Peyer's patch (tissue), 4 donors: Measurements from ENCODE around the gene CAMSAP3.

Experiments used
- CTCF ChIP-seq, 6 experiments: fragments of 450-650 bp in 4 of 6; fragments of 200-600 bp in 2 of 6; sonication (generic) in 1 of 6; IDR thresholded peaks; one replicate each; pipeline ENCODE4 v1.5.1; 2017 to 2019; ENCODE audit warnings: antibody characterized with exemption in 6 of 6, mild to moderate bottlenecking in 3 of 6, moderate library complexity in 1 of 6
- POLR2A ChIP-seq, 2 donors: fragments of 450-650 bp; IDR thresholded peaks; one replicate each; pipeline ENCODE4 v1.5.1; 2017; ENCODE audit warnings: antibody characterized with exemption in 2 of 2, mild to moderate bottlenecking in 2 of 2, moderate library complexity in 2 of 2

DNA sequence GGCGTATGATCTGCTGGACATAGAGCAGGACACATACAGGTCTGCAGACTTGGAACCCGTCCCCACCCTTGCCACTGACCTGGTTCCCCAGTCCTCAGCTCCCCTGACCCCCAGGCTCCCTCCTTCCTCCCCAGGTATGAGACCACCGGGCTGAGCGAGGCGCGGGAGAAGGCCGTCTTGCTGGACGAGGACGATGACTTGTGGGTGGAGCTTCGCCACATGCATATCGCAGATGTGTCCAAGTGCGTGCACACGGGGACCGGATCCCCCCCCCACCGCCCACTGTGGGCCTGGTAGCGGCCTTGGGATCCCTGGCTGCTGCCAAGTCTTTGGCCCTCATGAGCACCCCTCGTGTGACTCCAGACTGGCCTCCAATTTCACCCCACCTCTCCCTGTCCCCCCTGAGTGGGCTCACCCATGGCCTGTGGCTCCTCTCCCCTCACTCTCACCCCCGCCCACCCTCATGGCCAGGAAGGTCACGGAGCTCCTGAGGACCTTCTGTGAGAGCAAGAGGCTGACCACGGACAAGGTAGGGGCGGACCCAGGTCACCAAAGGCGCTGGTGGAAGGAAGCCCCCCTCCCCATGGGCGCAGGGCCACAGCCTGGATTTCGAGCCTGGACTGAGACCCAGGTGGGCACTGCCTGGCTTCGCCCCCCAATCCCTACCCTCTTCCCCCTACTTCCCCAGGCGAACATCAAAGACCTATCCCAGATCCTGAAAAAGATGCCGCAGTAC, 46.8 kb downstream of the CAMSAP3 start:
- TF ChIP-seq CTCF (IDR thresholded peaks at IDR 0.05), result no peak
- TF ChIP-seq POLR2A (IDR thresholded peaks at IDR 0.05), result no peak
